HG03342 (cell line): ENCODE data around the gene E2F3.
A peak's percentile ranks its signal among the peaks of the same experiment; 100 is the strongest.
"Not testable (repeated sequence)": the region's sequence is repeated elsewhere in the genome, so short reads cannot be mapped to it uniquely, and the experiment has no call there.

Experiments used
- ATAC-seq: cut with Tn5 transposase; IDR thresholded peaks from one replicate; pipeline ENCODE4 v1.9.1; 2021; ENCODE audit warnings: mild to moderate bottlenecking, moderate library complexity; ENCODE audit not compliant: unreplicated experiment

Gene E2F3

DNA sequence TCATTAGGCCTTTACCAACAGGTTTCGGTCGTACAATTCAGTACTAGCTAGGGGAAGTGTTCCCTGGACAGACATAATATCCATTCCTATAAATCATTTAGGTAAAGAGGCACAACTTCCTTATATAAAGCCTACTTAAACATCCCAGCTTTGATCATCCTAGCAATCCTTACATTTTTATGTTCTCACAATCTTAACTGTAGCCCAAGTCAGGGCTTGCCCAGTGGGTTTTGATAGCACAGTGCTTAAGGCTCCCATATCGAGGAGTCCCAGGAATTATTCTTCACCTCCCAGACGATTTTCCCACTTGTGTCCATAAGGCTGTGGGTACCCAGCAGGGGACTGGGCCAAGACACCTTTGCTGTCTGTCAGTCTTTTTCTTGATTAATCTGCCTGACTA lies 63.2 kb downstream of the E2F3 start:
- ATAC-seq = no peak

DNA sequence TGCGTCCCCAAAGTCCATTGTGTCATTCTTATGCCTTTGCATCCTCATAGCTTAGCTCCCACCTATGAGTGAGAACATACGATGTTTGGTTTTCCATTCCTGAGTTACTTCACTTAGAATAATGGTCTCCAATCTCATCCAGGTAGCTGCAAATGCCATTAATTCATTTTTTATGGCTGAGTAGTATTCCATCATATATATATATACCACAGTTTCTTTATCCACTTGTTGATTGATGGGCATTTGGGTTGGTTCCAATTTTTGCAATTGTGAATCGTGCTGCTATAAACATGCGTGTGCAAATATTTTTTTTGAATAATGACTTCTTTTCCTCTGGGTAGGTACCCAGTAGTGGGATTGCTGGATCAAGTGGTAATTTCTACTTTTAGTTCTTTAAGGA lies 63.9 kb downstream of the E2F3 start:
- not testable (repeated sequence) for ATAC-seq

DNA sequence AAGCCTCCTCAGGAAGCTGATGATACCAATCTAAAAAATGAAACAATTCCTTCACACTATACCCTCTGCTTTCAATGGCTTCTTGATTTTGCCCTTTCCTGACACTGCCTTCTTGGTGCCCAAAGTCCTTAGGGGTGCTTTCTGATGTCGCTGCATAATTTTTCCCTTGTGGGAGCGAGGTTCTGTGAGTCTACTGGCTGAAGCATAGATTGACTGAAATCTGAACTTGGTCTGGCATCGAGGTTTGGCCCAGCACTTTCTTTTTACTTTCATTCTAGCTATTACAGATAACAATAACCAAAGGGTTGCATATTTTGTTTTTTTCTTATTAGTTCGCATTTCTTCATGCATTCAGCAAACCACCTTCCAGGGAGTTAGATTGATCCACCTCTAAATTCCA lies 65.8 kb downstream of the E2F3 start:
- ATAC-seq = peak; percentile 44

DNA sequence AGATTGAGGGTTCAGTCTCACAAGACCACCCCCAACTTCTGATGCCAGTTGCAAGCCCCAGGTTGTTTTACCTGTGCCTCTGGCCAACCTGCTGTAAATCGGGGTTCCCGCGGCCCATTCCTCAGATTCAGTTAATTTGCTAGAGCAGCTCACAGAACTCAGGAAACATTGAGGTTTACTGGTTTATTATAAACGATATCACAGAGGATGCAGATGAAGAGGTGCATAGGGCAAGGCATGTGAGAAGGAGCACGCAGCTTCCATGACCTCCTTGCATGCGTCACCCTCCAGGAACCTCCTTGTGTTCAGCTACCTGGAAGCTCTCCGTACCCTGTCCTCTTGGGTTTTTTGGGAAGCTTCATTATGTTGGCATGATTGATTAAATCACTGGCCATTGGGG lies 66.5 kb downstream of the E2F3 start:
- ATAC-seq = no peak

DNA sequence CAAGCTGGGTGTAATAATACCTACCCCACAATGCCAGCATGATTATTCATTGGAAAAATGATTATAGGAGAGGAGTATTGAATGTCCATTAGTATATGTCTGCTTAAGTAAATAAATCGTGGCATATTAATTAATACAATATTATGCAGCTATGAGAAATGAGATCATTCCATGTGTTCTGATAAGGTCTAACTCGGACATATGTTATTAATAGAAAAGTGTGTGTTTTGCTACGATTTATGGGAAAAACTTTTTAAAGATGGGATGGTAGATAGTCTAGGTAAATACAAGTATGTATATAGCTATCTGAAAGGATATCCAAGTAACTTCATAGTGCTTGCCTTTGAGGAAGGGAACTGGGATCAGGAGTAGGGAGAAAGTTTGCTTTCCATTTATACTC lies 71.1 kb downstream of the E2F3 start:
- no peak for ATAC-seq

- ATAC-seq = no peak
Measured at GRCh38 chr6:20473518-20473917, 71.8 kb downstream of the E2F3 start.

DNA sequence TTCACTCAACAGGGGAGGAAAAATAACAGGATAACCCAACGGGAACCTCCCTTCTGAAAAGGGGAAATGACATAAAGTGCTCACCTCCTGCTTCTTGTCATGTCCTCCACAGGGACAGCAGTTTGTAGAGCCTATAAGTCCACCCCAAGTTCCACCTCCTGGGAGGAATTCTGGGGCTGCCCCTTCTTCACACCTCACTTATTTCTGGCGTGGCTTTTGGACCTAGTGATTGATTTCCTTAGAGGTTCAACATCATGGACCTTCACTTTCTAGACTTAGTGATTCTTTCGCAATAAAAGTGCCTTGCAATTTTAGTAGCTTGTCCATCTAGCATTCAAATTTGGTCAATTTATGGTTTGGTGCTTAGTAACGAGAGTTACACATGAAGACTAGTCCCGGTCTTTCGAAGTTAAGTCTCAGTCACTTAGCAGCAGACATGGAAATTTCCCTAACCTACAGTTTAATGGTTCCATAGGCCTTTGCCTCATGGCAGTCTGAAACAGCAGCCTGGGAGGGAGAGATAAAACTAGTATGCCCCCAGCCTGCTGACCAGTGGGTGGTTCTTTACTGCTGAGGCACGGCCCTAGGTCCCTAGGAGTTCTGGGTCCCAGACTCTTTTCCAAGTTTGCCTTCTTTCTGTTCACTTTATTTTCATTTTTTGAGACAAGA lies 73.3 kb downstream of the E2F3 start:
- ATAC-seq = no peak

- ATAC-seq = no peak
Measured at GRCh38 chr6:20476501-20477043, 74.9 kb downstream of the E2F3 start.

DNA sequence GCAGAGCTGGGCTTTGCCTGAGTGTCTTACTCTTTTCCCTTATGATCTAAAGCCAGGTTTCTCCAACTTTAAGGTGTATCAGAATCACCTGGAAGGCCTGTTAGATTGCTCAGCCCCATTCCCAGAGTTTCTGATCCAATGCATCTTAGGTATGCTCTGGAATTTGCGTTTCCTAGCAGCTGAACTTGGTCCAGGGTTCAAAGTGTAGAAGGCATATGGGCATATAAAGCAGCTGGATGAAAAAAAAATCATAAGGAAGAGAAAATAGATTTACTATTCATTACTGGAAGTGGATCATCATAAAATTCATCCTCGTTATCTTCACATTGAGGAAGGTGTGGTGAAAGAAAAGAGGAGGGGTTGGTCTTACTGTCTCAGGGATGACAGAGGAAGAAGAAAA lies 75.8 kb downstream of the E2F3 start:
- no peak for ATAC-seq

DNA sequence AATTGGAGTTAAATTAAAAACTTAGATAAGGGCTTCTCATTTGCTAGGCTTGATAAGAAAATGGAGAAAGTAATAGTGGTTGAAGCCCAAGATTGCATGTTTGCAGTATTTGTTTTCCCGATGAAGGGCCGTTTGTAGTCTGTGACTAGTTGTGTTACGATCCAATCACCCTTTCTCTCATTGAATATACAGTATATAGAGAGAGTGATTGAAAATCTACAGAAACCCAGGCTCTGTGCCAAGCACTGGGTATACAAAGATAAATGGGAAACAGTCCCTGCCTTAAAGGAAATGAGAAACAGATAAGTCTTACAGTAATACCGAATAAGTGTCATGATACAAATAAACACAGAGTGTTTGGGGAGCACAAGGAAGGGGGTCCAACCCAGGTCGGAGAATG lies 77.4 kb downstream of the E2F3 start:
- no peak for ATAC-seq

DNA sequence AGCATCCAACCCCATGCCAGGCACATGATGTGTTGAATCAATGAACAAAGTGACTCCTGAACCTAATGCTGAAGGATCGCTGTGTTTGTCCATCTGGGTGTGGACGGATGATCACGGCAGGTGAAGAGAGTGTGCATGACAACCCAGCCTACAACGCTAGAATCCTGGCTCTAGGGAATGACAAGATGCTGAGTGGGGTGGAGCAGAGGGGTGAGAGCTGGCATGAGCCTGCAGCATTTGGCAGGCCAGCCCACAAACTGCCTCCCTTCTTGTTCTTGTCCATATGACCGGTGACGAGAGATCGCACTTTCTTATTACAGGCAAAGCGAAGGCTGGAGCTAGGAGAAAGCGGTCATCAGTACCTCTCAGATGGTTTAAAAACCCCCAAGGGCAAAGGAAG lies 77.8 kb downstream of the E2F3 start:
- ATAC-seq = no peak

DNA sequence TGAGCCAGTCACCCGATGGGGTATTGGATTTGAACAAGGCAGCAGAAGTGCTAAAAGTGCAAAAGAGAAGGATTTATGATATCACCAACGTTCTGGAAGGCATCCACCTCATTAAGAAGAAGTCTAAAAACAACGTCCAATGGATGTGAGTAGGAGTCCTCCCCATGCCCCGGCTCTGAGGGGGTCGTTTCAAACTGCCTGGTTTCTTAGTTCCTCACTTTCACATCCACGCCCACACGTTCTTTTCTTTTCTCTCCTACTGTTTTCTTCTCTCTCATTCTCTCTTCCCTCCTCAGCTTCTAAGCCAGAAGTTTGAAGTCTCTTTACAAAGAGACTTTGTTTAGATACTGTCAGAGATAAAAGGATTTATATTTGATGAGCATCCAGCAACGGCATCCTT lies 79.6 kb downstream of the E2F3 start:
- ATAC-seq = no peak

GRCh38 chr6:20483887-20484497 lies 82.3 kb downstream of the E2F3 start:
- ATAC-seq = no peak

DNA sequence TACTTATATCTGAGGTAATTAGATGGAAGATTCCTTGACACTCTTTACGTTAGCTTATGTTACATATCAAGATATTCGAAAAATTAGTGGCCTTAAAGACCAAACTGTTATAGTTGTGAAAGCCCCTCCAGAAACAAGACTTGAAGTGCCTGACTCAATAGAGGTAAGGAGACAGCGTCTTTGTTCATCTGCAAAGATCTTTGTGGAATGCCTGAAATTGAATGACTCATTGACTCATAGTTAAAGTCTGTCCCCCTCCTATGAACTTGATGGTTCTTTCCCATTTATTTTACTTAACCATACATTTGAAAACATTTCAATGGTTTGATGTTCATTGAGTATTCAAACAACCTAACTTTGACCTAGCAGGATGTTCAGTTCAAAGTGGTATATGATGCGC lies 85.0 kb downstream of the E2F3 start:
- no peak for ATAC-seq

DNA sequence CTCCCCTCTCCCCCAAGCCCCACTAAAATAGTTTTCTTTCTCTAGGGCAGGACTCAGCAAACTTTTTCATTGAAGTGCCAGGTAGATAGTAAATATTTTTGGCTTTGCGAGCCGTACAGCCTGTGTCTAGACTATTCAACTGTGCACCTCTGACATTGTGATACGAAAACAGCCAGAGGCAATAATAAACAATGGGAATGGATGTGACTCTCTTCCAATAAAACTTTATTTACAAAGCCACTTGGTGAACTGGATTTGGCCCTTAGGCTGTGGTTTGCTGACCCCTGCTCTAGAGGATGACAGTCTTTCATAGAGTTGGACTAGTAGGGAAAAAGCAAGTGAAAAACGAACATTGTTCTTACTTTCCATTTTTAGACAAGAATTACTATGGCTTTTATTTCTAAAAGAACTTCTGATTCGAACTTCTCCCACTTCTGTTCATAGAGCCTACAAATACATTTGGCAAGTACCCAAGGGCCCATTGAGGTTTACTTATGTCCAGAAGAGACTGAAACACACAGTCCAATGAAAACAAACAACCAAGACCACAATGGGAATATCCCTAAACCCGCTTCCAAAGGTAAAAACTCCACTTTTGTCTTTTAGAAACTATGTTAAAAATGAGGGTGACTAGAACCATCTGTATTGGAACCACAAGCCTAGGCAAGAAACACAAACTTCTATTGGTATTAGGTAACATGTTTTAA lies 86.1 kb downstream of the E2F3 start:
- no peak for ATAC-seq

GRCh38 chr6:20490591-20490990 lies 88.9 kb downstream of the E2F3 start:
- no peak for ATAC-seq

GRCh38 chr6:20492099-20492498 lies 90.4 kb downstream of the E2F3 start:
- no peak for ATAC-seq

GRCh38 chr6:20497216-20498040 lies 95.7 kb downstream of the E2F3 start:
- ATAC-seq = no peak

- ATAC-seq = no peak
Measured at GRCh38 chr6:20498041-20498385, 96.3 kb downstream of the E2F3 start.

DNA sequence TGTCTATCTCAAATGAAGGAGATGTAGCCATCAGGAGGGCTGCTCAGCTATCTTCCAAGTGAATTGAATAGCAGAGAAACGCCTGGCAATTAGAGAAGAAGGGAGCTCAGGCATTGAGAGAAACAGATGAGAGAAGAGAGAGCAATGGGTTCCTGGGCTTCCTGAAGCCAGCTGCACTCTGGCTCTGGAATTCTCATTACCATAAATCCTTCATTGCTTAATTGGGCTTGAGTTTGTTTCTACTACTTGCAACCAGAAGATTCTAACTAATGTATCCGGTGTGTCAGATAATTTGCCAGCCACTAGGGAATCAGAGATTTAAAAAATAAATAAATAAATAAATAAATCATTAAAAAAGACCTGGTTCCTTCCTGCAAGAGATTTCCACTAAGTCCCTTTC lies 107.5 kb downstream of the E2F3 start:
- ATAC-seq = no peak

DNA sequence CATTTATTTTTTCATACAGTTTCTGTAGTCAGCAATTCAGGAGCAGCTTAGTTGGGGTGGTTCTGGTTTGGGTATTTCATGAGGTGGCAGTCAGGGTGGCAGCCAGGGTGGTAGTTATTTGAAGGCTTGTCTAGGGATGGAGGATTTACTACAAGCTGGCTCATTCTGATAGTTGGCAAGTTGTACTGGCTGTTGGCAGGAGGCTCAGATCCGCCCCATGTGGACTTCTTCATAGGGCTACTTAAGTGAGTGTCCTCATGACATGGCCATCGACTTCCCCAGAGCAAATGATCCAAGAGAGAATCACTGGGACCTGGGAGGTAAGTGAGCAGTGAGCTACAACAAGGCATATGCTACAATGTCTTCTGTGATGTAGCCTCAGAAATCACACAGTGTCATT lies 110.2 kb downstream of the E2F3 start:
- no peak for ATAC-seq
